Measurements from ENCODE around the gene MAST2.
"Not testable (repeated sequence)": the region's sequence is repeated elsewhere in the genome, so short reads cannot be mapped to it uniquely, and the experiment has no call there.

The MAST2 gene

GRCh38 chr1:46044116-46044515, 240.7 kb downstream of the MAST2 start:
- no peak for TF ChIP-seq CTCF (IDR thresholded peaks at IDR 0.05)
- Histone ChIP-seq H3K27ac (no peak overlapping the region), H3K36me3 (peaks cover 0 to 10% (median 0%) of the 10 kb centered on the region in 3 donors), H3K9me3 (no peaks in the 10 kb centered on the region), H3K4me3 (no peak overlapping the region), H3K4me1 (peaks cover 0 to 6% (median 0%) of the 10 kb centered on the region in 4 donors), H3K27me3 (no peaks in the 10 kb centered on the region)
- no peak for DNase-seq
- intact Hi-C loops (cut with DNase I; ENCODE audit: low total_unique reads) = no loop called here

DNA sequence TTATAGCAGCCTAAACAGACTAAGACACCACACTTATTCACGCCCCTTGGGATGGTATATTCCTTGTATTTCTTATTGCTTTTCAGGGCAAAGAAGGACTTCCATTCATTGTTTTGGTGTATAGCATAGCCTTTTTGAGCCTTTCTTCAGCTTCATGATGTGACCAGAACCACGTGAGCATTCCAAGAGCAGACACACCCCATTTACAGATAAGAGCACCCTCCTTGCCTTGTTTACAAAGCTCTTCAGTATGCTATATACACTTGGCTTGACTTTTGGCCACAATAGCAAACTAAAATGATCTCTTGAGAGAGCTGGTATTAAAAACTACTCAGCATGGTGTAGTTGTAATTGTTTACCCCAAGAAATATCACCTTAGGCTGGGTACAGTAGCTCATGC, 250.3 kb downstream of the MAST2 start:
- Histone ChIP-seq H3K36me3 (peaks cover 0 to 13% (median 0%) of the 10 kb centered on the region in 3 donors), H3K4me3 (no peak overlapping the region), H3K4me1 (no peaks in the 10 kb centered on the region), H3K9me3 (no peaks in the 10 kb centered on the region), H3K27me3 (no peaks in the 10 kb centered on the region), H3K27ac (no peak overlapping the region)
- intact Hi-C loops (cut with DNase I; ENCODE audit: low total_unique reads) = no loop called here
- TF ChIP-seq CTCF (IDR thresholded peaks at IDR 0.05) = no peak
- no peak for DNase-seq

DNA sequence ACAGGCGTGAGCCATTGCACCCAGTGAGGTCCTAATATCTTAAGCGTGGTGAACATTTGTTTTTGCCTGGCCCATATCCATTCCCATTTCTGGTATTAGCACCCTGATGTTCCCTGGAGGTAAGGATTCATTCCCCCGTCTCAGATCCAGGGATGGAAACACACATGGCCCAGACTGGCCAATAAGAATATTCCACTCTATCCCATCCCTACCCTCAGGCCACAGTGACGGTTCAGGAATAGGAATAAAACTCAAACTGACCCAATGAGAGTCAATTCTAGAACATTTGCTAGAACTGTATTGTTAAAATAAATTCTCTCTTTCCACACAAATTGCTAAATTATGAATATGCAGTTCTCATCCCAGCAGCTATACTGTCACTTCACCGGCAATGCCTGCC, 252.9 kb downstream of the MAST2 start:
- Histone ChIP-seq H3K27me3 (no peaks in the 10 kb centered on the region), H3K27ac (no peak overlapping the region), H3K36me3 (peaks cover 0 to 13% (median 0%) of the 10 kb centered on the region in 3 donors), H3K9me3 (no peaks in the 10 kb centered on the region), H3K4me3 (no peak overlapping the region), H3K4me1 (no peaks in the 10 kb centered on the region)
- TF ChIP-seq CTCF (IDR thresholded peaks at IDR 0.05) = no peak
- DNase-seq = no peak
- intact Hi-C loops (cut with DNase I; ENCODE audit: low total_unique reads) = no loop called here

DNA sequence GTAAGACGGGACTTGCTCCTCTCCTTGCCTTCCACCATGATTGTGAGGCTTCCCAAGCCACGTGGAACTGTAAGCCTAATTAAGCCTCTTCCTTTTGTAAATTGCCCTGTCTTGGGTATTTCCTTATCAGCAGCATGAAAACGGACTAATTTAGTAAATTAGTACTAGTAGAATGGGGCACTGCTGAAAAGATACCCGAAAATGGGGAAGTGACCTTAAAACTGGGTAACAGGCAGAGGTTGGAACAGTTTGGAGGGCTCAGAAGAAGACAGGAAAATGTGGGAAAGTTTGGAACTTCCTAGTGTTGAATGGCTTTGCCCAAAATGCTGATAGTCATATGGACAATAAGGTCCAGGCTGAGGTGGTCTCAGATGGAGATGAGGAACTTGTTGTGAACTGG, 253.8 kb downstream of the MAST2 start:
- intact Hi-C loops (cut with DNase I; ENCODE audit: low total_unique reads); H3K27me3 ChIP-seq: not testable (repeated sequence)

GRCh38 chr1:46057781-46058180, 254.4 kb downstream of the MAST2 start:
- no peak for TF ChIP-seq CTCF (IDR thresholded peaks at IDR 0.05)
- intact Hi-C loops (cut with DNase I; ENCODE audit: low total_unique reads) = no loop called here
- Histone ChIP-seq H3K27me3 (no peaks in the 10 kb centered on the region), H3K36me3 (peaks cover 0 to 13% (median 0%) of the 10 kb centered on the region in 3 donors), H3K9me3 (no peaks in the 10 kb centered on the region), H3K27ac (no peak overlapping the region), H3K4me3 (no peak overlapping the region), H3K4me1 (no peaks in the 10 kb centered on the region)
- no peak for DNase-seq

More for the DNA sequence above, 253.8 kb downstream of the MAST2 start:
- not testable (repeated sequence) for H3K4me3 ChIP-seq, H3K9me3 ChIP-seq, DNase-seq, H3K27ac ChIP-seq, H3K4me1 ChIP-seq
- peaks cover 0 to 13% (median 0%) of the 10 kb centered on the region in 3 donors for H3K36me3 ChIP-seq

DNA sequence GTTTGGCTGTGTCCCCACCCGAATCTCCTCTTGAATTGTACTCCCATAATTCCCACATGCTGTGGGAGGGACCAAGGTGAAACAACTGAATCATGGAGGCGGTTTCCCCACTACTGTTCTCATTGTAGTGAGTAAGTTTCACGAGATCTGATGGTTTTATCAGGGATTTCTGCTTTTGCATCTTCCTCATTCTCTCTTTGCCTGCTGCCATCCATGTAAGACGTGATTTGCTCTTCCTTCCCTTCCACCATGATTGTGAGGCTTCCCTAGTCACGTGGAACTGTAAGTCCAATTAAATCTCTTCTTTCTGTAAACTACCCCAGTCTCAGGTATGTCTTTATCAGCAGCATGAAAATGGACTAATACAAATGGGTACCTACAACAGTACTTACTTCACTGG, 255.5 kb downstream of the MAST2 start:
- no peak overlapping the region for H3K27ac ChIP-seq
- no peaks in the 10 kb centered on the region for H3K27me3 ChIP-seq
- no peak overlapping the region for H3K4me3 ChIP-seq
- peaks cover 0 to 13% (median 0%) of the 10 kb centered on the region in 3 donors for H3K36me3 ChIP-seq
- H3K4me1 ChIP-seq = no peaks in the 10 kb centered on the region
- intact Hi-C loops (cut with DNase I; ENCODE audit: low total_unique reads) = no loop called here
- no peaks in the 10 kb centered on the region for H3K9me3 ChIP-seq
- DNase-seq = no peak
- TF ChIP-seq CTCF (IDR thresholded peaks at IDR 0.05) = no peak

Data from tibial artery (tissue), 4 donors.